ENCODE data around the gene COA7.

DNA sequence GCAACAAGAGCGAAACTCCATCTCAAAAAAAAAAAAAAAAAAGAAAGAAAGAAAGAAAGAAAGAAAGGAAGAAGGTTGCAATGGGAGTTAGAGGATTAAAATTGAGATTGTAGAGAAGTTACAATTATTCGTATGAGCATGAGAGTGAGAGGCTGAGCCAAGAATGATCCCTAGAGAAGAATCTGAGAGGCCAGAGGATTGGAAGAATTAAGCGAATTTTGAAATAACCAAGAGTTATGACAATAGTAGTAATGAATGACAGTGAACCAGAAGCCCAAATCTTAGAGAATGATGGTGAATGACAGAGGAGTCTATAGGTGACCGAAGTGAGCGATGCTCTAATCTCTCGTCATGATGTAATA lies 27.7 kb upstream of the COA7 start:
- TF ChIP-seq ZNF274 (IDR thresholded peaks at IDR 0.05; ENCODE audit: low read depth, low read length) (no peak), SUZ12 (IDR thresholded peaks at IDR 0.05; ENCODE audit: extremely low read depth, insufficient read depth, insufficient read length) (no peak)
